IMR-90 (cell line): Measurements from ENCODE around the gene C1QTNF12. TPM values are rescaled to one million over a fixed set of nuclear protein-coding genes. Genes with fewer than 3 reads are reported as not detected.

Experiments
- ATAC-seq: fragments of 200-7000 bp; cut with Tn5 transposase; 2 replicates; pipeline ENCODE4 v1.9.1; 2020; ENCODE audit warnings: low read depth, mild to moderate bottlenecking, moderate library complexity
- BruUV-seq: library from RNA; stranded (reverse); fragments of 400-500 nt; replicated peaks from 2 replicates; lab custom pipeline; 2021; lab: Mats Ljungman, UMichigan
- CTCF ChIA-PET: fragments of 300-600 bp; formaldehyde crosslinking; extraction: SDS; loops from one replicate; lab custom pipeline; 2021; ENCODE audit warnings: antibody characterized with exemption; lab: Yijun Ruan, JAX
- POLR2A ChIA-PET: fragments of 300-600 bp; sonication (Branson Sonifier 250); formaldehyde crosslinking; loops from one replicate; lab custom pipeline; 2022; ENCODE audit warnings: antibody characterized with exemption; ENCODE audit not compliant: unreplicated experiment; lab: Charles Lee
- DNase-seq: peaks from one replicate; pipeline ENCODE4 v3.0.0; 2013
- H2AFZ ChIP-seq: replicated peaks from 2 replicates; pipeline ENCODE3; 2013; ENCODE audit warnings: low read length, mild to moderate bottlenecking; ENCODE audit not compliant: poor library complexity
- H2AK5ac ChIP-seq: 2 replicates; pipeline ENCODE4 v1.6.1; 2013; ENCODE audit warnings: low read depth, low read length, inconsistent platforms
- H2AK9ac ChIP-seq: replicated peaks from 2 replicates; pipeline ENCODE3; 2013; ENCODE audit warnings: mild to moderate bottlenecking, low read depth, low read length, moderate library complexity; ENCODE audit not compliant: poor library complexity
- H2BK120ac ChIP-seq: 2 replicates; pipeline ENCODE4 v1.6.1; 2013; ENCODE audit warnings: low read depth, low read length, inconsistent platforms
- H2BK15ac ChIP-seq: 3 replicates; pipeline ENCODE4 v1.6.1; 2013; ENCODE audit warnings: low read depth, low read length, inconsistent platforms
- H2BK20ac ChIP-seq: 2 replicates; pipeline ENCODE4 v1.6.1; 2013; ENCODE audit warnings: low read depth, mild to moderate bottlenecking, inconsistent platforms, low read length, moderate library complexity
- H2BK5ac ChIP-seq: 2 replicates; pipeline ENCODE4 v1.6.1; 2013; ENCODE audit warnings: mild to moderate bottlenecking, low read depth, low read length, inconsistent platforms; ENCODE audit not compliant: poor library complexity, severe bottlenecking
- H3K14ac ChIP-seq: replicated peaks from 2 replicates; pipeline ENCODE4 v1.6.1; 2013; ENCODE audit warnings: low read depth, low read length, inconsistent platforms
- H3K18ac ChIP-seq: 2 replicates; pipeline ENCODE4 v1.6.1; 2013; ENCODE audit warnings: low read depth, low read length, control low read depth
- H3K23ac ChIP-seq: 2 replicates; pipeline ENCODE4 v1.6.1; 2013; ENCODE audit warnings: low read depth, low read length, inconsistent platforms
- H3K27ac ChIP-seq: 2 replicates; pipeline ENCODE4 v1.5.1; 2013; ENCODE audit warnings: mild to moderate bottlenecking, control low read depth, low read length; ENCODE audit not compliant: insufficient read depth
- H3K27me3 ChIP-seq: 2 replicates; pipeline ENCODE4 v1.6.1; 2013; ENCODE audit warnings: low read length; ENCODE audit not compliant: control insufficient read depth, insufficient read depth
- H3K36me3 ChIP-seq: 2 replicates; pipeline ENCODE4 v1.6.1; 2013; ENCODE audit warnings: low read length, mixed read lengths; ENCODE audit not compliant: control insufficient read depth, insufficient read depth
- H3K4ac ChIP-seq: 2 replicates; pipeline ENCODE4 v1.6.1; 2013; ENCODE audit warnings: low read depth, low read length, inconsistent platforms
- H3K4me1 ChIP-seq: 2 replicates; pipeline ENCODE4 v1.6.1; 2013; ENCODE audit warnings: low read length, mixed read lengths; ENCODE audit not compliant: control insufficient read depth, insufficient read depth
- H3K4me2 ChIP-seq: 2 replicates; pipeline ENCODE4 v1.6.1; 2013; ENCODE audit warnings: low read depth, mild to moderate bottlenecking, control low read depth, low read length, moderate library complexity
- H3K4me3 ChIP-seq: 2 replicates; pipeline ENCODE4 v1.5.1; 2013; ENCODE audit warnings: low read depth, mild to moderate bottlenecking, control low read depth, low read length, moderate library complexity; ENCODE audit not compliant: insufficient read depth
- H3K56ac ChIP-seq: 2 replicates; pipeline ENCODE4 v1.6.1; 2013; ENCODE audit warnings: low read length, inconsistent platforms; ENCODE audit not compliant: insufficient read depth; ENCODE audit errors: extremely low read depth
- H3K79me1 ChIP-seq, 2 experiments: 2 replicates each; pipeline ENCODE4 v1.6.1; 2013; ENCODE audit warnings: low read length in 2 of 2, inconsistent platforms in 1 of 2, low read depth in 1 of 2
- H3K9ac ChIP-seq: 2 replicates; pipeline ENCODE4 v1.6.1; 2013; ENCODE audit warnings: low read depth, low read length, control low read depth
- H3K9me1 ChIP-seq: 2 replicates; pipeline ENCODE4 v1.6.1; 2013; ENCODE audit warnings: low read length, inconsistent platforms; ENCODE audit not compliant: insufficient read depth
- H3K9me3 ChIP-seq: 2 replicates; pipeline ENCODE4 v1.6.1; 2013; ENCODE audit warnings: low read length; ENCODE audit not compliant: control insufficient read depth, insufficient read depth
- H4K20me1 ChIP-seq: 2 replicates; pipeline ENCODE4 v1.6.1; 2013; ENCODE audit warnings: low read length, inconsistent platforms; ENCODE audit not compliant: insufficient read depth
- H4K5ac ChIP-seq: 2 replicates; pipeline ENCODE4 v1.6.1; 2013; ENCODE audit warnings: mild to moderate bottlenecking, low read depth, low read length, control low read depth
- H4K8ac ChIP-seq, 2 experiments: 2 replicates each; pipeline ENCODE4 v1.6.1; 2013; ENCODE audit warnings: low read depth in 2 of 2, low read length in 2 of 2, control low read depth in 1 of 2, inconsistent platforms in 1 of 2
- H4K91ac ChIP-seq: 2 replicates; pipeline ENCODE4 v1.6.1; 2013; ENCODE audit warnings: low read depth, low read length, inconsistent platforms; ENCODE audit not compliant: insufficient read depth
- CHD1 ChIP-seq: IDR thresholded peaks from 2 replicates; pipeline ENCODE4 v1.6.1; 2012; ENCODE audit warnings: low read depth, low read length, improper control_type of control experiment
- FOS ChIP-seq: fragments of 150-350 bp; IDR thresholded peaks from 2 replicates; pipeline ENCODE4 v1.6.1; 2016; ENCODE audit warnings: low read depth, low read length
- MAFK ChIP-seq: IDR thresholded peaks from 2 replicates; pipeline ENCODE4 v1.6.1; 2012; ENCODE audit warnings: low read depth, low read length, improper control_type of control experiment
- MAZ ChIP-seq: IDR thresholded peaks from 2 replicates; pipeline ENCODE4 v1.6.1; 2012; ENCODE audit warnings: low read depth, mild to moderate bottlenecking, low read length, improper control_type of control experiment, moderate library complexity, borderline replicate concordance
- NFE2L2 ChIP-seq: fragments of 150-350 bp; IDR thresholded peaks from 2 replicates; pipeline ENCODE4 v1.6.1; 2016; ENCODE audit warnings: low read depth, mild to moderate bottlenecking, low read length
- POLR2A ChIP-seq: IDR thresholded peaks from 2 replicates; pipeline ENCODE4 v1.6.1; 2012; ENCODE audit warnings: mild to moderate bottlenecking, low read depth, low read length
- RAD21 ChIP-seq: IDR thresholded peaks from 2 replicates; pipeline ENCODE4 v1.6.1; 2012; ENCODE audit warnings: low read length, improper control_type of control experiment
- RCOR1 ChIP-seq: IDR thresholded peaks from 2 replicates; pipeline ENCODE4 v1.6.1; 2012; ENCODE audit warnings: mild to moderate bottlenecking, low read length, improper control_type of control experiment; ENCODE audit not compliant: insufficient replicate concordance
- WGBS, 2 experiments: methylation state at CpG; one replicate each; pipeline versions ENCODE4 v1.1.5 to v1.1.7; 2013; ENCODE audit warnings: missing lambda C conversion rate in 2 of 2; ENCODE audit not compliant: insufficient read length in 1 of 2; ENCODE audit errors: extremely low coverage in 2 of 2; 5-methylcytosine and 5-hydroxymethylcytosine counted together
- dilution Hi-C: fragments of 300-500 bp; cut with HindIII; formaldehyde crosslinking; loops from one replicate; pipeline ENCODE4 v1.14.3; 2018; ENCODE audit warnings: low sequenced_read_pairs; ENCODE audit not compliant: unreplicated experiment
- in situ Hi-C: fragments of 300-500 bp; cut with MboI; formaldehyde crosslinking; loops from 3 replicates; pipeline ENCODE4 v1.14.3; 2019; ENCODE audit warnings: low sequenced_read_pairs, inconsistent platforms, mixed read lengths
- intact Hi-C: fragments of 100-400 bp; cut with micrococcal nuclease; formaldehyde crosslinking; loops from 2 replicates; pipeline ENCODE4 v1.10.0; 2022
- polyA plus RNA-seq, 3 experiments: library from polyadenylated mRNA; depleted of rRNA; stranded (reverse); fragments of >200 nt; gene quantifications; 2 replicates each; pipeline ENCODE4 v1.2.3, GENCODE V29; 2012; ENCODE audit warnings: low replicate concordance in 1 of 3
- total RNA-seq: library from RNA; depleted of rRNA; stranded (reverse); fragments of >200 nt; gene quantifications from 2 replicates; pipeline ENCODE4 v1.2.3, GENCODE V29; 2012

Gene C1QTNF12
- total and polyA plus RNA-seq, 2 of the 4 experiments (the other 2 are of a cell fraction) = 0.36 to 1.1 TPM

GRCh38 chr1:1254667-1254998 is 8.1 kb upstream of the C1QTNF12 start:
- H4K91ac ChIP-seq = no peak overlapping the region
- H2AFZ ChIP-seq = no peak overlapping the region
- peaks cover 12 to 45% of the 10 kb centered on the region in 2 experiments for H3K79me1 ChIP-seq
- no peak overlapping the region for H3K4me3 ChIP-seq
- H2BK120ac ChIP-seq = no peak overlapping the region
- H3K4ac ChIP-seq = no peak overlapping the region
- H2BK20ac ChIP-seq = no peak overlapping the region
- intact Hi-C loops (no loop called here), in situ Hi-C loops (no loop called here), dilution Hi-C loops (no loop called here)
- H3K56ac ChIP-seq = no peak overlapping the region
- H3K4me1 ChIP-seq = peaks cover 15% of the 10 kb centered on the region
- no peak overlapping the region for H3K23ac ChIP-seq
- peaks cover 65% of the 10 kb centered on the region for H3K36me3 ChIP-seq
- ChIA-PET POLR2A (no interaction called here), CTCF (no interaction called here)
- H3K4me2 ChIP-seq = no peak overlapping the region
- ATAC-seq (no peak), DNase-seq (no peak)
- no peak overlapping the region for H4K8ac ChIP-seq
- no peak overlapping the region for H2AK9ac ChIP-seq
- no peaks in the 10 kb centered on the region for H3K9me3 ChIP-seq
- H3K14ac ChIP-seq = no peak overlapping the region
- H3K9ac ChIP-seq = no peak overlapping the region
- peaks cover 7% of the 10 kb centered on the region for H3K9me1 ChIP-seq
- BruUV-seq = no TSS peak
- H2BK15ac ChIP-seq = no peak overlapping the region
- H2AK5ac ChIP-seq = no peak overlapping the region
- peaks cover 10% of the 10 kb centered on the region for H4K20me1 ChIP-seq
- no peak overlapping the region for H2BK5ac ChIP-seq
- no peak overlapping the region for H4K5ac ChIP-seq
- no peak for TF ChIP-seq RCOR1
- TF ChIP-seq FOS = no peak
- TF ChIP-seq MAFK = no peak
- TF ChIP-seq RAD21 = no peak
- TF ChIP-seq CHD1 = no peak
- no peak for TF ChIP-seq MAZ
- no peak for TF ChIP-seq NFE2L2
- TF ChIP-seq POLR2A = no peak
- H3K27ac ChIP-seq = no peak overlapping the region
- no peak overlapping the region for H3K18ac ChIP-seq
- 87% methylated on average over 7 of the region's 21 CpGs; no CpG with 5 or more reads in 1 of the 2 experiments for WGBS, 2 experiments
- H3K27me3 ChIP-seq = no peaks in the 10 kb centered on the region
